T-helper 22 cell (primary cell): Measurements from ENCODE around the gene NHLRC3.
"Not testable (repeated sequence)": the region's sequence is repeated elsewhere in the genome, so short reads cannot be mapped to it uniquely, and the experiment has no call there.

Experiments
- DNase-seq: peaks from one replicate; pipeline ENCODE4 v3.0.0-alpha.2; 2020; ENCODE audit warnings: low read depth

NHLRC3 gene

DNA sequence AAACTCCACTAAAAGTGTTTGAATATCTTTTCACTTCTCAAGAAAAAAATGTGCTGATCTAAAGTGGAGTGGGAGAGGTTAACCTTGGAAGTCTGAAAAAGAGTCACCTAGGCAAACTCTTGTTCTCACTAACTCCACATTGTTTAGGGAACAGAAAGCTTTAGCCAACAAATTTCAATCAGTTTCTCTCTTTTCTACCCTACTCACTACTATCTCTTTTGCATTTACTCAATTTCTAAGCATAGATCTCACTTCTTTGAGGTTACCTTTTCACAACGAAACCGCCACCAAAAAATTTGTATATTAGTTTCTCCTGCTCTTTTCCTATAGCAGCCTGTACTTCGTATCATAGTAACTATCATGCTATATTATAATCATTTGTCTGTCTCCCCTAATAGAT, 6.3 kb downstream of the NHLRC3 start:
- no peak for DNase-seq

DNA sequence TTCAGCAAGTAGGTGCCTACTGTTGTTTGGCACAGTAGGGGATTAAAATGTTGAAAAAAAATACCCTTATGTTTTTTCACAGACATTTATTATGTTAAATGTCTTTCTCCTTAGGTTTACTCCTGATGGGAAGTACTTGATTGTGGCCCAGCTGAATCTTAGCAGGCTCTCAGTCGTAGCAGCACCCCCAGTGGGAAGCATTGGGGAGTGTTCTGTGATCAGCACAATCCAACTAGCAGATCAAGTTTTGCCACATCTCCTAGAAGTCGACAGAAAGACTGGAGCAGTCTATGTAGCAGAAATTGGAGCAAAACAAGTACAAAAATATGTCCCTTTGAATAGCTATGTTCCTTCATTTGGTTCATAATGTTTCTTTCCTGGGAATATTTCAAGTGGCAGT, 9.3 kb downstream of the NHLRC3 start:
- DNase-seq: no peak

DNA sequence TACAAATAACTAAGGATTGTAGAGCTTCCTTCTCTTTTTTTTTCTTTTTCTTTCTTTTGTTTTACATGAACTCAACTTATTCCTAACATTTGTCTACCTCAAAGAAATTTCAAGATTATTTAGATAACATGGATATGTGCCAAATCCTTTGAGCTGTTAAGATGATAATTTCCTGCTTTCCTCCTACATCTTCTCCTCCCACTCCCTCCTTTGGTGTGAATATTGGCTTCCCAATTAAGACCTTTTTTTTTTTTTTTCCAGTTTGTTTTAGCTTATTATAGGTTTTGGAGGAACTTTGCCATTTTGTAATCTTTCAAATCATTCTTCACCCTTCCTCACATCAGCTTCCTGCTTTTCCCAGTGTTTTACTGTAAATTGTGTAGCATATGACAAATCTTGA, 10.6 kb downstream of the NHLRC3 start:
- DNase-seq: no peak

DNA sequence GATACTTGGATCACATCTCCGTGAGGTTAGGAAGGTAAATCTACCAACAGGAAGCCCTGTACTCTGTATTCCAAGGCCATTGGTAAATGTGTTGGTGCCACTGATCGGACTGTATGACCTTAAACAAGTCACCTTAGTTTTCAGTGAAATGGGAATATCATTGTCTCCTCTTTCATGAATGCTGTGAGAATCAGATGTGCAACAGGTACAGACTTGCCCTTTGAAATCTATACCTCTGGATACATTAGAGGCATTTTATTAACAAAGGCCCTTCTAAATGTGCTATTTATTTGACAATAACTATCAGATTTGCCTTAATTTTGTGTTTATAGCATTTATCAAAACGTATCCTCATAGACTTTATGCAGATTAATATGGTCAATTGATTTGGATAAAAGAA, 11.0 kb downstream of the NHLRC3 start:
- DNase-seq: no peak

DNA sequence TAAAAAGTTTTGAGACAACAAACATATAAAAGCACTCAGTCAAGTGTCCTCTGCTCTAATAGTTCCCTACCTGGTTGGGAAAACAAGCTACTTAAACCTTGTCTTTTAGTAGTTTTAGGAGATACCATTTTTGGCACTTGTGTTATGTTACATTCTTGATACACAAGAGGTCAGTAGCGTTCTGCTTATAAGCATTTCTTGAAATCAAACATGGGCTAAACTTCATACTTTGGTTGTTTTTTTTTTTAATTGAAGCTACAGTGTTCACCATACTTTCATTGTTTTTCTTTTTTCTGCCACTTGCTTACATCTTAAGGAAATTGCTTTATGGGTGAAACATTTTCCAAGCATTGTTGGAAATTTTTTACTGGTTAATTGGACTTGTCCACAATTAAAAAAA, 12.9 kb downstream of the NHLRC3 start:
- DNase-seq: no peak

DNA sequence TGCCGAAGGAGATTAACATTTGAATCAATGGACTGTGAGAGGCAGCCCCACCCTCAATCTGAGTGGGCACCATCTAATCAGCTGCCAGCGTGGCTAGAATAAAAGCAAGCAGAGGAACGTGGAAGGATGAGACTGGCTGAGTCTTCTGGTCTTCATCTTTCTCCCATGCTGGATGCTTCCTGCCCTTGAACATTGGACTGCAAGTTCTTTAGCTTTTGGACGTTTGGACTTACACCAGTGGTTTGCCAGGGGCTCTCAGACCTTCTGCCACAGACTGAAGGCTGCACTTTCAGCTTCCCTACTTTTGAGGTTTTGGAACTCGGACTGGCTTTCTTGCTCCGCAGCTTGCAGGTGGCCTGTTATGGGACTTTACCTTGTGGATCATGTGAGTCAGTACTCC, 14.7 kb downstream of the NHLRC3 start:
- DNase-seq: no peak

DNA sequence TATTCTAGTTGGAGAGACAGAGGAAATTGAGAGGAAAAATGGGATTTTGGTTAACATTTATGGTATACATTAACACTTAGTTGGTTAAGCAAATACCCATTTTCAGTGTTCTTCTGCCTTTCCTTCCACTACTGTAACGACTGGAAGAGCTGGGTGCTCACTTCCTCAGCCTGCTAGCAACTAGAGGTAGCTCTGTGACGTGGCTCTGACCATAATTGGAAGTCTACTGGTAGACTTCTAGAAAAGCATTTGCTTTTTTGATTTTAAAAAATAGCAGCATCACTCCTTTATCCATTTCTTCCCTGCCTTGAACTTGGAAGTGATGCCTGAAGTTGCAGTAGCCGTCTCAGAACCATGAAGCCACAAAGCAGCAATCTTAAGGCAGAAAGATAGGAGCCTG, 15.9 kb downstream of the NHLRC3 start:
- no peak for DNase-seq

DNA sequence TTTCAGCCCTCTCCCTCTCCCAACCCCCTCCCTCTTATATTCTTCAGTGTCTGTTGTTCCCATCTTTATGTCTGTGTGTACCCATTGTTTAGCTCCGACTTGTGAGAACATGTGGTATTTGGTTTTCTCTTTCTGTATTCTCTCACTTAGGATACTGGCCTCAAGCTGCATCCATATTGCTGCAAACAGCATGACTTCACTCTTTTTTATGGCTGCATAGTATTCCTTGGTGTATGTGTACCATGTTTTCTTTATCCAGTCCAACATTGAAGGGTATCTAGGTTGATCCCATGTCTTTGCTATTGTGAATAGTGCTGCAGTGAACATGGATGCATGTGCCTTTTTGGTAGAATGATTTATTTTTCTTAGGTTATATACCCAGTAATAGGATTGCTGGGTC, 17.8 kb downstream of the NHLRC3 start:
- no peak for DNase-seq

DNA sequence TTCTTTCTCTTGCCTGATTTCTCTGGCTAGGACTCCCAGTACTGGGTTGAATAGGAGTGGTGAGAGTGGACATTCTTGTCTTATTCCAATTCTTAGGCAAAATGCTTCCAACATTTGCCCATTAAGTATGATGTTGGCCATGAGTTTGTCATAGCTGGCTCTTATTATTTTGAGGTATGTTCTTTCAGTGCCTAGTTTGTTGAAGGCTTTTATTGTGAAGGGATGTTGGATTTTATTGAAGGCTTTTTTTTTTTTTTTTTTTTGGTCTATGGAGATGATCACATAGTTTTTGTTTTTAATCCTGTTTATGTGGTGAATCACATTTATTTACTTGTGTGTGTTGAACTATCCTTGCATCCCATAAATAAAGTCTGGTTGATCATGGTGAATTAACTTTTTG, 19.8 kb downstream of the NHLRC3 start:
- no peak for DNase-seq

DNA sequence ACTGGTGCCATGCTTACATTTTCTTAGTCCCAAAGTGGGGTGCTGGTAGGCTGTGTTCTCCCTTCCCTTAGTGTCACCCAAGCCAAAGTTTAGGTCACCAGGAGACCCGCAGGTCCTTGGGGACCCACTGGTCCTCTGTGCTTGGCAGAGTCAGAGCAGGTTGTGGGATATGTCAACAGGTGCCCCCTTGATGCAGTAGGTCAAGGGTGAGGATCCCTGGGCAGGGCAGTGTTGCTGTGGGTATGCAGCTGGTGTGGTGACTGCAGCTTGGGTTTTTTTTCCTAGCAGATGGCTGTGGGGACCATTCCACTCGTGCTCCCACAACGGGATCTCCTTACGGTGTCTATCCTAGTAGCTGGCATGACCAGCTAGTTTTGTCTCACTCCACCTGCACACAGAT, 23.7 kb downstream of the NHLRC3 start:
- DNase-seq: no peak

DNA sequence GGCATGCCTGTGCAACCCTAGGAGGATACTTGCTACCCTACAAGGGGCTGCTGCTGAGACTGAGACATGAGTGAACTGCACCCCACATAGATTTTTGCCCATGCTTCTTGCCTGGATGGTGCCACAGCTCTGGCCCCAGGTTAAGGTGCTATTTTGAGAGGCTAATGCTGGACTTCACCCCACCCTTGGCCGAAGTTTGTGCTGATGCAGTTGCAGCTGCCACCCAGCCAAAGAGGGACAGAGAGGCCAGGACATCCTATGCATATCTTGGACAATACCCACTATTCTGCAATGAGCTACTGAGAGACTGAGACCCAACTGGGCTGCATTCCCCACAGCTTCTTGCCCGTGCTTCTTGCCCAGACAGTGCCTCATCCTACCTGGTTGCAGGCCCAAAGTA, 34.6 kb downstream of the NHLRC3 start:
- DNase-seq: no peak

DNA sequence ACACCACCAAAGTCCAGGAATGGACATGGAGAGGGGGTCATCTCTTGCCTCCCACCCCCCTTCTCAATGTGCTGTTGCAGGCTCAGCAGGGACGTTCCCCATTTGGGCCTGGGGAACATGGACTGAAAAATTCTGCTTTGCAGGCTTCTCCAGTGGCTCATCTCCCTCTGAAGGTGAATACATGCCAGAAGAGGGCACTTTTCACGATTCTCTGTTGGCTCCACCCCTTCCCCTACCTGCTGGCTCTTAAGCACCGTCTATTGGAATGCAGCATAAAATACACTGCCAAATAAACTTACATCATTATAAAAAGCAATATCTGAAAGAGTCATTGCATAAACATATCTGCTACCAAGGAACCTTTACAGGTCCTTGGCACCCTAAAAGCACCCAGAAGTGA, 35.7 kb downstream of the NHLRC3 start:
- no peak for DNase-seq

DNA sequence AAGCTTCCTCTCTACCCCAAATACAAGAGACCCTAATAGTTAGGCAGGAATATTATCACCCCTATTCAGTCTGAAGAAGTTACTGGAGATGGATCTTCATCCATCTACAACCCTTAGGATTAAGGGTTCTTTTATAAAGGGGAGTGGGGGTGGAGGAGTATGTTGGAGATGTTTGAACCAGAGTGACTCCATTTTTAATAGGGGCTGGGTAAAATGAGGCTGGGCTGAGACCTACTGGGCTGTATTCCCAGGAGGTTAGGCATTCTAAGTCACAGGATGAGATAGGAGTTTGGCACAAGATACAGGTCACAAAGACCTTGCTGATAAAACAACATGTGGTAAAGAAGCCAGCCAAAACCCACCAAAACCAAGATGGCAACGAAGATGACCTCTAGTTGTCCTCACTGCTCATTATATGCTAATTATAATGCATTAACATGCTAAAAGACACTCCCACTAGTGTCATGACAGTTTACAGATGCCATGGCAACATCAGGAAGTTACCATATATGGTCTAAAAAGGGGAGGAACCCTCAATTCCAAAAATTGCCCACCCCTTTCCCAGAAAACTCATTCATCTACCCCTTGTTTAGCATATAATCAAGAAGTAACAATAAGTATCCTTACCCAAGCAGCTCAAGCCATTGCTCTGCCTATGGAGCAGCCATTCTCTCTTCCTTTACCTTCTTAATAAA, 48.1 kb downstream of the NHLRC3 start:
- not testable (repeated sequence) for DNase-seq

DNA sequence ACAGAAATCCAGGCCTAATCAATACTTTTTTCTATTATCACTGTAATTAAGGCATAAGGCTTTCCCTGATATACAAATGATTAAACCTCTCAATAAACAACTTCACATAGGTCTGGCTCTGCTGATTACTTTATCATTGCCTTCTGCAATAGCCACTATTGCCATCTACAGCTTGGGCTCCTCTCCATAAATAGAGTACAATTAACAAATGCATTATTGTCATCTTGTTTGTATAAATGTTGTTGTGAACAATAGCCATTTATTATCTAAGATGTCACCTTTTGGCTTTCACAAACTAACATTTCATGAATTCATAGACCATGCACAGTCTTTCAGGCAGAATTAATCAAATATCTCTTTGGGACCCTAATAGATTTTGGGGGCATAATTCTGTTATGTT, 53.3 kb downstream of the NHLRC3 start:
- no peak for DNase-seq

DNA sequence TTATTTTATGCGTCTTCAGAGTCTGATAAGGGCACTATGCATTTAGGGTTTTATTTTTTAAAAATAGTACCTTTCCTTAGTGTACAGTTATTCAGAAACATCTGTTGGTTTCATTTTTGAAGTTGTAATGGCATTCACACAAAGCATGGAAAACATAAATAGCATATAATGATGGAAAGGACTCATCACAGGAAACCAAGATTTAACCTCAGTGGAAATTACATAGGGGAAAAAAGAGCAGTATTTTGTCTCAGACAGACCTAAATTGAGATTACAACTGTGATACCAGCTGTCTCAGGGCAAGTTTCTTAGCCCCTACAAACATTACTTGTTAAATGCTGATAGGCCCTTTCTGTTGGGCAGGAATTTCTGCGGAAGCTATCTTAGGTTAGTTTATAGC, 57.2 kb downstream of the NHLRC3 start:
- no peak for DNase-seq

DNA sequence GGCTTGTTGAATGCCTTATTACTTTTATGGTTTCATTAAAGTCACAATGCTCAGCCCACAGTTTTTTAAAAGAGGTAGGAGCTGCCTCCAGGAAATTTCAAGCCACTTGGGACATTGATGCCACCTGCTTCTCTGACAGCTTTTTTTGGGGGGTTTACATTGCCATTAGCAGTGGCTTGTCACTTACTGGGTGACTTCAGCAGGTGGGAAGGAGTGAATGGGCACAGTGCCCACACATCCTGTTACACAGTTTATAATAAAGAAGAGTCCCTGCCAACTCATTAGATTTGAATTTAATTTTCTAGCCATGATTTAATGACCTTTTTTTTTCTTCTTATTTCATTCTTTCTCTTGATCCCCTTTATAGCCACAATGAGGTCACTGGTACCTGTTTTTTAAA, 61.0 kb downstream of the NHLRC3 start:
- no peak for DNase-seq
